Measurements from ENCODE around the gene HUWE1. TPM values are rescaled to one million over a fixed set of nuclear protein-coding genes. Genes with fewer than 3 reads are reported as not detected.

Gene HUWE1
- total and polyA plus RNA-seq, 2 donors, result 54.1 to 91.4 TPM

GRCh38 chrX:53621418-53621986, 65.0 kb downstream of the HUWE1 start:
- H3K36me3 ChIP-seq (ENCODE audit: insufficient read depth), result peaks cover 2% of the 10 kb centered on the region
- H3K27ac ChIP-seq (ENCODE audit: low read depth), result no peak overlapping the region
- no peak for DNase-seq (ENCODE audit: extremely low spot score)
- no peak overlapping the region for H3K4me3 ChIP-seq (ENCODE audit: low read depth, low read length)
- WGBS, result 95% methylated on average over 4 of the region's 4 CpGs
- H3K4me1 ChIP-seq (ENCODE audit: insufficient read depth), result no peaks in the 10 kb centered on the region

GRCh38 chrX:53616946-53617345, 69.6 kb downstream of the HUWE1 start:
- Histone ChIP-seq H3K36me3 (ENCODE audit: insufficient read depth) (peaks cover 2% of the 10 kb centered on the region), H3K27ac (ENCODE audit: low read depth) (no peak overlapping the region), H3K4me3 (ENCODE audit: low read depth, low read length) (no peak overlapping the region), H3K4me1 (ENCODE audit: insufficient read depth) (no peaks in the 10 kb centered on the region)
- no peak for DNase-seq (ENCODE audit: extremely low spot score)
- WGBS, result 86% methylated on average over 6 of the region's 6 CpGs

- WGBS, result 94% methylated on average over 2 of the region's 2 CpGs
- DNase-seq (ENCODE audit: extremely low spot score), result no peak
- H3K4me1 ChIP-seq (ENCODE audit: insufficient read depth), result no peaks in the 10 kb centered on the region
- H3K4me3 ChIP-seq (ENCODE audit: low read depth, low read length), result no peak overlapping the region
- H3K27ac ChIP-seq (ENCODE audit: low read depth), result no peak overlapping the region
- H3K36me3 ChIP-seq (ENCODE audit: insufficient read depth), result no peaks in the 10 kb centered on the region
Observed at GRCh38 chrX:53606456-53606855, 80.1 kb downstream of the HUWE1 start.

DNA sequence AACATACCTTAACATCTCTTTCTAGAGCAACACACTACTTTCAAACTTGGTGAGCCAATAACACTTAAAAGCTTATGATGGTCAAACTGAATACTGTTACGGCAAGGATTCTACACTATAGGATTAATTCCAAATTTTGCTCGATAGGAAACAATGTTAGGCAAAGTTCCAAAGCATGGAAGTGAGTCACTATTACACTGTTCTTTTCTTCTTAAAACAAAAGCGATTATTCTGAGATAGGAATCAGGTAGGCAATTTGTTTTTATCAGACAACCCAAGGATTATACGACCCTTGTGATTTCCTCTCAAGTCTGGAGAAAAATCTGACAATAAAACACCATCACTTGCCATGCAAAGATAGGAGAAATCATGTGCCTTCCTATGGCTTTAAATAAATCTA, 81.5 kb downstream of the HUWE1 start:
- peaks cover 2% of the 10 kb centered on the region for H3K36me3 ChIP-seq (ENCODE audit: insufficient read depth)
- no peak for DNase-seq (ENCODE audit: extremely low spot score)
- H3K27ac ChIP-seq (ENCODE audit: low read depth), result no peak overlapping the region
- H3K4me3 ChIP-seq (ENCODE audit: low read depth, low read length), result no peak overlapping the region
- no peaks in the 10 kb centered on the region for H3K4me1 ChIP-seq (ENCODE audit: insufficient read depth)
- 62% methylated on average over 4 of the region's 4 CpGs for WGBS

- no peak overlapping the region for H3K4me3 ChIP-seq (ENCODE audit: low read depth, low read length)
- peaks cover 5% of the 10 kb centered on the region for H3K36me3 ChIP-seq (ENCODE audit: insufficient read depth)
- no peaks in the 10 kb centered on the region for H3K4me1 ChIP-seq (ENCODE audit: insufficient read depth)
- no peak overlapping the region for H3K27ac ChIP-seq (ENCODE audit: low read depth)
- WGBS, result 87% methylated on average over 2 of the region's 2 CpGs
- no peak for DNase-seq (ENCODE audit: extremely low spot score)
Observed at GRCh38 chrX:53599781-53600396, 86.6 kb downstream of the HUWE1 start.

GRCh38 chrX:53598169-53598568, 88.3 kb downstream of the HUWE1 start:
- Histone ChIP-seq H3K27ac (ENCODE audit: low read depth) (no peak overlapping the region), H3K4me1 (ENCODE audit: insufficient read depth) (no peaks in the 10 kb centered on the region), H3K4me3 (ENCODE audit: low read depth, low read length) (no peak overlapping the region), H3K36me3 (ENCODE audit: insufficient read depth) (peaks cover 5% of the 10 kb centered on the region)
- no peak for DNase-seq (ENCODE audit: extremely low spot score)
- WGBS, result 78% methylated on average over 2 of the region's 2 CpGs

- WGBS, result 82% methylated on average over 7 of the region's 7 CpGs
- DNase-seq (ENCODE audit: extremely low spot score), result no peak
- Histone ChIP-seq H3K36me3 (ENCODE audit: insufficient read depth) (peaks cover 10% of the 10 kb centered on the region), H3K4me3 (ENCODE audit: low read depth, low read length) (no peak overlapping the region), H3K4me1 (ENCODE audit: insufficient read depth) (no peaks in the 10 kb centered on the region), H3K27ac (ENCODE audit: low read depth) (no peak overlapping the region)
Observed at GRCh38 chrX:53595266-53595810, 91.2 kb downstream of the HUWE1 start.

DNA sequence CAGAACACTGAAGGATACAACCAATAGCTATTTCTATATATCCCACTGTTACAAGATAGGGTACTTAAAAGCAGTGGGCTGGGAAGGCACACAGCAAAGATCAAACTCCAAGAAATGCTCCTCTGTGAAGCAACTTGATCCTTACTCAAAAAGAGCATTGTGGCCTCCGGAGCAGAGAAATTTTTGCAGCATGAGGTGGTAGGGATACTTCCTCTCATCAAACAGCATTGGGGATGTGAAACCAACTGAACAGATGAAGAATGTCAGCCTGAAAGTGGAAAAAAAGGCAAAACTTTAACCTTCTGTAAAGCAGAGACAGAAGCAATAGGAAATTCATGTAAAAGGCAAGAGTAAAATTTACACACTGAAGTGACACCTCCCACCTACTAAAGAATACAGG, 92.2 kb downstream of the HUWE1 start:
- peaks cover 7% of the 10 kb centered on the region for H3K36me3 ChIP-seq (ENCODE audit: insufficient read depth)
- H3K4me3 ChIP-seq (ENCODE audit: low read depth, low read length), result no peak overlapping the region
- 67% methylated on average over 1 of the region's 1 CpG for WGBS
- no peaks in the 10 kb centered on the region for H3K4me1 ChIP-seq (ENCODE audit: insufficient read depth)
- H3K27ac ChIP-seq (ENCODE audit: low read depth), result no peak overlapping the region
- no peak for DNase-seq (ENCODE audit: extremely low spot score)

- Histone ChIP-seq H3K36me3 (ENCODE audit: insufficient read depth) (peaks cover 8% of the 10 kb centered on the region), H3K4me1 (ENCODE audit: insufficient read depth) (no peaks in the 10 kb centered on the region)
- WGBS, result 92% methylated on average over 5 of the region's 5 CpGs
Observed at GRCh38 chrX:53587795-53588420, 98.6 kb downstream of the HUWE1 start.

DNA sequence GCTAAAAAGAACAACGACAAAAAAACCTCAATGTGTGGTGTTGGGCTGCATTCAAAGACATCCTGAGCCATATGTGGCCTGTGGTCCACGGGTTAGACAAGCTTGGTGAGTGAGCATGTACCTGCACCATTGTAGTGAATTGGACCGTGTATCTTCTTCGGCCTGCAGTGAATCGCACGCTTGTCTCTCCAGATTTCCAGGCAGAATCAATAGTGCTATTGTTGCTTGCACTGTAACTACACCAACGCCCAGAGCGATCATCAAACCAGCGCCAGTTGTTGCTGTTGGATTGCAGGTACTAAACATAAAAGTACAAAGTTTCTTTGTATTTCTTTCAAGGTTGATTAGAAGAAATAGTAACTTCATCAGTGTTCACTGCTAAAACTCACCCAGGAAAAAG, 101.6 kb downstream of the HUWE1 start:
- Histone ChIP-seq H3K4me1 (ENCODE audit: insufficient read depth) (no peaks in the 10 kb centered on the region), H3K4me3 (ENCODE audit: low read depth, low read length) (no peak overlapping the region), H3K27ac (ENCODE audit: low read depth) (no peak overlapping the region), H3K36me3 (ENCODE audit: insufficient read depth) (peaks cover 5% of the 10 kb centered on the region)
- no peak for DNase-seq (ENCODE audit: extremely low spot score)
- WGBS, result 95% methylated on average over 9 of the region's 9 CpGs

More at GRCh38 chrX:53587795-53588420, 98.6 kb downstream of the HUWE1 start:
- H3K4me3 ChIP-seq (ENCODE audit: low read depth, low read length), result no peak overlapping the region
- DNase-seq (ENCODE audit: extremely low spot score), result no peak
- no peak overlapping the region for H3K27ac ChIP-seq (ENCODE audit: low read depth)

DNA sequence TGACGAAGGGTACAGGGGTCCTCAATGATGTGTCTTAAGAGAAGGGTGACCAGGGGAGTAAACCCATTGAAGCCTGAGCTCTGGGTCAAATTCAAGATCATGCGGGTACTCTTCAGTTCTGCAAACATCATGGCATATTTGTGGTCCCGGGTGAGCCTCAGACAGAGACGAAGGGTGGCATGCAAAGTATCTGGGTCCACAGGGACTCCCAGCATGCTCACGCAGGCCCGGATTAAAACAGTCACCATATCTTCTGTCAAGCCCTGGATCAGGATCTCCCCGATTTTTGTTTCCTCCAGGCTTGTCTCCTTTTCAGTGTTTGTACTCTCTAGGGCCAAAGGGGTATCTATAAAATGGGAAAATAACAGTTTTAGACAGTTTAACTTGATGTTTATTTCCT, 102.9 kb downstream of the HUWE1 start:
- Histone ChIP-seq H3K4me1 (ENCODE audit: insufficient read depth) (no peaks in the 10 kb centered on the region), H3K36me3 (ENCODE audit: insufficient read depth) (peaks cover 5% of the 10 kb centered on the region), H3K27ac (ENCODE audit: low read depth) (no peak overlapping the region), H3K4me3 (ENCODE audit: low read depth, low read length) (no peak overlapping the region)
- WGBS, result 94% methylated on average over 7 of the region's 7 CpGs
- DNase-seq (ENCODE audit: extremely low spot score), result no peak

DNA sequence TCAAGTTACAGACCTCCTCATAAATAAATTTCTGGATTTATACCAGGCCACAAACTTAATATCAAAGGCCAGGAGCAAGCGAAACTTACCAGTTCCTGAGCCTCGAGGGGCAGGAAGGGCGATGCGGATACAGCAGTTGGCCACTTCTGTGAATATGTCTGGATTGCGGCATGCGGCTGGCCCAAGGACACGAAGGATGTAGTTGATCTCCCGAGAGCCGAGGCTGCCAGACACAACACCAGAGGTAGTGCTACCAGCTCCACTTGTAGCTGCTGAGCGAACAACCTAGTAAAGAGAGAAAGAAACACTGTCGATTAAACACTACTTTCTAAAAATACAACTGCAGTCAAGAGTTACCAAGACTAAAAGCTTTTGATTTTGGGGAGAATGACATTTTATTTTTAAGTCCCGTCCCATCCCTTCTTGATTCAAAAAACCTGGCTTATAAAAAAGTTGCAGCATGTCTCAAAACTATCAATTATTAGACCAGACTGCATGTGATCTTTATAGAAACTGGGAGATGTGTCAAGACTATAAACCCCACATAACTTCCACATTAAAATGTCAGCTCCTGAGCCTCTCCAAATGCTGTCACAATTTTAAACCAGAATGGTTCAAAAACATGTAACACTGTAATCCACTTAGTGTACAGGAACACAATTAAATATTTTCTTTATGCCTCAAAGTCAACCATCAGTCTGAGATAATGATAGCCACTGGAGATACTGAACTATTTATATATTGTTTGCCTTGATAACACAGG, 105.6 kb downstream of the HUWE1 start:
- Histone ChIP-seq H3K4me1 (ENCODE audit: insufficient read depth) (no peaks in the 10 kb centered on the region), H3K27ac (ENCODE audit: low read depth) (no peak overlapping the region), H3K4me3 (ENCODE audit: low read depth, low read length) (no peak overlapping the region), H3K36me3 (ENCODE audit: insufficient read depth) (peaks cover 4% of the 10 kb centered on the region)
- DNase-seq (ENCODE audit: extremely low spot score), result no peak
- WGBS, result 73% methylated on average over 12 of the region's 12 CpGs

- Histone ChIP-seq H3K36me3 (ENCODE audit: insufficient read depth) (peaks cover 4% of the 10 kb centered on the region), H3K4me1 (ENCODE audit: insufficient read depth) (no peaks in the 10 kb centered on the region), H3K27ac (ENCODE audit: low read depth) (no peak overlapping the region), H3K4me3 (ENCODE audit: low read depth, low read length) (no peak overlapping the region)
- DNase-seq (ENCODE audit: extremely low spot score), result no peak
Observed at GRCh38 chrX:53571494-53571893, 115.0 kb downstream of the HUWE1 start.

All from urinary bladder (tissue), 4 donors.